Measurements from ENCODE around the gene PTP4A1. TPM values are rescaled to one million over a fixed set of nuclear protein-coding genes. Genes with fewer than 3 reads are reported as not detected.

Gene PTP4A1
- total and polyA plus RNA-seq, 2 of the 4 experiments (the other 2 are of a cell fraction), result 31.2 to 53.1 TPM

GRCh38 chr6:63553900-63554299, 18.4 kb upstream of the PTP4A1 start:
- no peak overlapping the region for H3K9ac ChIP-seq (ENCODE audit: low read depth, low read length)
- no peak overlapping the region for H2BK120ac ChIP-seq (ENCODE audit: low read depth, low read length)
- no peak overlapping the region for H2BK15ac ChIP-seq (ENCODE audit: low read depth, low read length)
- H2AFZ ChIP-seq (replicated peaks; ENCODE audit: low read length, poor library complexity), result no peak overlapping the region
- H4K8ac ChIP-seq (ENCODE audit: low read depth in 2 of 2, low read length in 2 of 2), result no peak overlapping the region
- no peak overlapping the region for H3K4ac ChIP-seq (ENCODE audit: low read depth, low read length)
- intact Hi-C loops (cut with micrococcal nuclease) (no loop called here), dilution Hi-C loops (cut with HindIII; ENCODE audit: low sequenced_read_pairs, unreplicated experiment) (no loop called here), in situ Hi-C loops (cut with MboI; ENCODE audit: low sequenced_read_pairs) (loop anchor here (25.0 kb wide), 1 partner anchor 192 kb away; no protein-coding TSS in a partner anchor)
- H2BK5ac ChIP-seq (ENCODE audit: low read depth, low read length, poor library complexity, severe bottlenecking), result no peak overlapping the region
- H3K14ac ChIP-seq (replicated peaks; ENCODE audit: low read depth, low read length), result no peak overlapping the region
- CTCF ChIA-PET, result no interaction called here
- no peak for TF ChIP-seq NFE2L2 (IDR thresholded peaks at IDR 0.05; ENCODE audit: low read depth, low read length)
- TF ChIP-seq CEBPB (IDR thresholded peaks at IDR 0.05; ENCODE audit: low read depth, low read length), result no peak
- no peak for TF ChIP-seq ELK1 (IDR thresholded peaks at IDR 0.05; ENCODE audit: borderline replicate concordance, low read depth, low read length)
- TF ChIP-seq CHD1 (IDR thresholded peaks at IDR 0.05; ENCODE audit: low read depth, low read length), result no peak
- TF ChIP-seq POLR2A (IDR thresholded peaks at IDR 0.05; ENCODE audit: low read depth, low read length), result no peak
- no peak for TF ChIP-seq RFX5 (IDR thresholded peaks at IDR 0.05; ENCODE audit: low read depth, low read length)
- no peak for TF ChIP-seq MAFK (IDR thresholded peaks at IDR 0.05; ENCODE audit: low read depth, low read length)
- no peak for TF ChIP-seq USF2 (IDR thresholded peaks at IDR 0.05; ENCODE audit: low read depth, low read length)
- TF ChIP-seq MAZ (IDR thresholded peaks at IDR 0.05; ENCODE audit: borderline replicate concordance, low read depth, low read length), result no peak
- no peak for TF ChIP-seq CTCF (conservative IDR thresholded peaks at IDR 0.05; ENCODE audit: low read depth, low read length)
- no peak for TF ChIP-seq FOS (IDR thresholded peaks at IDR 0.05; ENCODE audit: low read depth, low read length)
- TF ChIP-seq MXI1 (IDR thresholded peaks at IDR 0.05; ENCODE audit: borderline replicate concordance, low read depth, low read length), result no peak
- no peak for TF ChIP-seq BHLHE40 (IDR thresholded peaks at IDR 0.05; ENCODE audit: low read depth, low read length)
- H3K36me3 ChIP-seq (ENCODE audit: control insufficient read depth, insufficient read depth, low read length), result no peaks in the 10 kb centered on the region
- ATAC-seq (ENCODE audit: low read depth), result no peak
- H3K18ac ChIP-seq (ENCODE audit: low read depth, low read length), result no peak overlapping the region
- H3K27me3 ChIP-seq (ENCODE audit: control insufficient read depth, insufficient read depth, low read length), result no peaks in the 10 kb centered on the region
- H3K4me1 ChIP-seq (ENCODE audit: control insufficient read depth, insufficient read depth, low read length), result no peaks in the 10 kb centered on the region
- no peak overlapping the region for H2AK5ac ChIP-seq (ENCODE audit: low read depth, low read length)
- no peaks in the 10 kb centered on the region for H3K9me1 ChIP-seq (ENCODE audit: insufficient read depth, low read length)
- no peaks in the 10 kb centered on the region for H3K9me3 ChIP-seq (ENCODE audit: control insufficient read depth, insufficient read depth, low read length)
- no peak overlapping the region for H3K23ac ChIP-seq (ENCODE audit: low read depth, low read length)
- H3K27ac ChIP-seq (ENCODE audit: insufficient read depth, low read length), result no peak overlapping the region
- WGBS, 2 experiments (ENCODE audit: extremely low coverage in 2 of 2, insufficient read length in 1 of 2), result no CpG with 5 or more reads among the region's 1 CpG
- H3K4me3 ChIP-seq (ENCODE audit: insufficient read depth, low read depth, low read length), result no peak overlapping the region
- H4K5ac ChIP-seq (ENCODE audit: low read depth, low read length), result no peak overlapping the region
- H4K20me1 ChIP-seq (ENCODE audit: insufficient read depth, low read length), result no peaks in the 10 kb centered on the region
- no peak overlapping the region for H3K4me2 ChIP-seq (ENCODE audit: low read depth, low read length)
- no peak overlapping the region for H2AK9ac ChIP-seq (replicated peaks; ENCODE audit: low read depth, low read length, poor library complexity)
- no peaks in the 10 kb centered on the region for H3K79me1 ChIP-seq (ENCODE audit: low read depth in 1 of 2, low read length in 2 of 2)
- no peak overlapping the region for H2BK20ac ChIP-seq (ENCODE audit: low read depth, low read length)
- BruUV-seq (replicated peaks), result no TSS peak
- POLR2A ChIA-PET (ENCODE audit: unreplicated experiment), result no interaction called here
- no peak for DNase-seq
- no peak overlapping the region for H3K56ac ChIP-seq (ENCODE audit: extremely low read depth, insufficient read depth, low read length)
- H4K91ac ChIP-seq (ENCODE audit: insufficient read depth, low read depth, low read length), result no peak overlapping the region
